Subcutaneous abdominal adipose tissue (tissue), 5 donors: ENCODE measurements around the gene HLA-DOB.

Source experiments
- H3K27ac ChIP-seq: one replicate; pipeline ENCODE4 v1.7.0; 2013; ENCODE audit warnings: low read depth, mild to moderate bottlenecking, inconsistent platforms, low read length, moderate library complexity
- H3K27me3 ChIP-seq, 5 donors: one replicate each; pipeline ENCODE4 v1.7.0; 2013; ENCODE audit warnings: low read length in 5 of 5, inconsistent platforms in 1 of 5; ENCODE audit not compliant: control insufficient read depth in 5 of 5, insufficient read depth in 4 of 5
- H3K36me3 ChIP-seq, 5 donors: one replicate each; pipeline ENCODE4 v1.7.0; 2013; ENCODE audit warnings: low read length in 5 of 5; ENCODE audit not compliant: control insufficient read depth in 5 of 5, insufficient read depth in 5 of 5
- H3K4me1 ChIP-seq, 5 donors: one replicate each; pipeline ENCODE4 v1.7.0; 2013; ENCODE audit warnings: low read length in 5 of 5, mild to moderate bottlenecking in 3 of 5, moderate library complexity in 1 of 5; ENCODE audit not compliant: control insufficient read depth in 5 of 5, insufficient read depth in 5 of 5
- H3K4me3 ChIP-seq, 5 donors: one replicate each; pipeline ENCODE4 v1.7.0; 2013; ENCODE audit warnings: low read length in 5 of 5, low read depth in 1 of 5
- H3K9ac ChIP-seq, 5 donors: one replicate each; pipeline ENCODE4 v1.7.0; 2013; ENCODE audit warnings: low read length in 5 of 5, mild to moderate bottlenecking in 4 of 5, moderate library complexity in 3 of 5
- H3K9me3 ChIP-seq, 5 donors: one replicate each; pipeline ENCODE4 v1.7.0; 2013; ENCODE audit warnings: low read length in 5 of 5; ENCODE audit not compliant: control insufficient read depth in 5 of 5
- donor health status: healthy.
- donor health status: healthy.
- donor health status: healthy.
- donor health status: healthy.
- donor health status: healthy.

Gene HLA-DOB

GRCh38 chr6:32853541-32854375 lies 37.0 kb upstream of the HLA-DOB start, which contains the start of the genes PSMB9 and TAP1:
TSS of gene PSMB9 (plus strand) at chr6:32854192. CDS start at chr6:32854230, 38 bp downstream.
TSS of gene TAP1 (minus strand) at chr6:32853704. CDS start at chr6:32853636, 68 bp downstream.
- Histone ChIP-seq H3K9ac (peak within 1 kb of the TSS; percentile 93 to 100 (median 99)), H3K27me3 (no peaks in the 10 kb centered on the region), H3K4me3 (peak within 1 kb of the TSS; percentile 85 to 97 (median 93)), H3K27ac (peak within 1 kb of the TSS; percentile 99), H3K4me1 (peaks cover 5 to 57% (median 32%) of the 10 kb centered on the region in 5 donors), H3K9me3 (no peaks in the 10 kb centered on the region), H3K36me3 (peaks cover 0 to 46% (median 40%) of the 10 kb centered on the region in 5 donors)

GRCh38 chr6:32852844-32853540 lies 36.2 kb upstream of the HLA-DOB start:
- peaks cover 5 to 58% (median 32%) of the 10 kb centered on the region in 5 donors for H3K4me1 ChIP-seq
- no peaks in the 10 kb centered on the region for H3K27me3 ChIP-seq
- H3K27ac ChIP-seq: peak overlapping the region; percentile 99
- peak overlapping the region; percentile 85 to 97 (median 93) for H3K4me3 ChIP-seq
- peaks cover 5 to 46% (median 41%) of the 10 kb centered on the region in 5 donors for H3K36me3 ChIP-seq
- H3K9me3 ChIP-seq: no peaks in the 10 kb centered on the region
- peak overlapping the region; percentile 93 to 100 (median 99) for H3K9ac ChIP-seq

GRCh38 chr6:32852018-32852843 lies 35.4 kb upstream of the HLA-DOB start:
- H3K9ac ChIP-seq: peak overlapping the region; percentile 93 to 100 (median 99)
- no peaks in the 10 kb centered on the region for H3K9me3 ChIP-seq
- H3K27ac ChIP-seq: peak overlapping the region; percentile 99
- no peaks in the 10 kb centered on the region for H3K27me3 ChIP-seq
- peak overlapping the region; percentile 85 to 97 (median 93) for H3K4me3 ChIP-seq
- peaks cover 5 to 63% (median 32%) of the 10 kb centered on the region in 5 donors for H3K4me1 ChIP-seq
- H3K36me3 ChIP-seq: peaks cover 5 to 46% (median 42%) of the 10 kb centered on the region in 5 donors

- peak overlapping the region; percentile 99 for H3K27ac ChIP-seq
- peaks cover 4 to 70% (median 32%) of the 10 kb centered on the region in 5 donors for H3K4me1 ChIP-seq
- H3K9me3 ChIP-seq: no peaks in the 10 kb centered on the region
- peak overlapping the region in 1 of 5 donors; percentile 35 for H3K4me3 ChIP-seq
- H3K9ac ChIP-seq: peak overlapping the region in 1 of 5 donors; percentile 54
- H3K36me3 ChIP-seq: peaks cover 5 to 54% (median 50%) of the 10 kb centered on the region in 5 donors
- H3K27me3 ChIP-seq: no peaks in the 10 kb centered on the region
Measured at GRCh38 chr6:32851025-32851424, 34.2 kb upstream of the HLA-DOB start.

GRCh38 chr6:32849126-32849525 lies 32.3 kb upstream of the HLA-DOB start:
- no peaks in the 10 kb centered on the region for H3K9me3 ChIP-seq
- no peaks in the 10 kb centered on the region for H3K27me3 ChIP-seq
- H3K36me3 ChIP-seq: peaks cover 5 to 63% (median 53%) of the 10 kb centered on the region in 5 donors
- H3K27ac ChIP-seq: no peak overlapping the region
- peaks cover 3 to 70% (median 35%) of the 10 kb centered on the region in 5 donors for H3K4me1 ChIP-seq
- H3K4me3 ChIP-seq: no peak overlapping the region
- no peak overlapping the region for H3K9ac ChIP-seq

- no peaks in the 10 kb centered on the region for H3K27me3 ChIP-seq
- no peaks in the 10 kb centered on the region for H3K9me3 ChIP-seq
- no peak overlapping the region for H3K4me3 ChIP-seq
- H3K36me3 ChIP-seq: peaks cover 5 to 63% (median 53%) of the 10 kb centered on the region in 5 donors
- H3K27ac ChIP-seq: no peak overlapping the region
- H3K4me1 ChIP-seq: peaks cover 0 to 76% (median 42%) of the 10 kb centered on the region in 5 donors
- H3K9ac ChIP-seq: no peak overlapping the region
Measured at GRCh38 chr6:32847795-32848194, 31.0 kb upstream of the HLA-DOB start.

GRCh38 chr6:32847004-32847403 lies 30.2 kb upstream of the HLA-DOB start:
- Histone ChIP-seq H3K27ac (no peak overlapping the region), H3K27me3 (no peaks in the 10 kb centered on the region), H3K4me1 (peaks cover 0 to 76% (median 39%) of the 10 kb centered on the region in 5 donors), H3K36me3 (peaks cover 5 to 70% (median 58%) of the 10 kb centered on the region in 5 donors), H3K9me3 (no peaks in the 10 kb centered on the region), H3K4me3 (no peak overlapping the region), H3K9ac (no peak overlapping the region)

- Histone ChIP-seq H3K9ac (no peak overlapping the region), H3K4me1 (peaks cover 0 to 63% (median 34%) of the 10 kb centered on the region in 5 donors), H3K36me3 (peaks cover 5 to 70% (median 58%) of the 10 kb centered on the region in 5 donors), H3K27me3 (no peaks in the 10 kb centered on the region), H3K9me3 (no peaks in the 10 kb centered on the region), H3K27ac (peak overlapping the region; percentile 96), H3K4me3 (peak overlapping the region in 4 of 5 donors; percentile 27 to 94 (median 84))
Measured at GRCh38 chr6:32845384-32845884, 28.6 kb upstream of the HLA-DOB start.

- Histone ChIP-seq H3K4me1 (peaks cover 0 to 58% (median 34%) of the 10 kb centered on the region in 5 donors), H3K9me3 (no peaks in the 10 kb centered on the region), H3K9ac (peak overlapping the region in 2 of 5 donors; percentile 81 to 93), H3K27me3 (no peaks in the 10 kb centered on the region), H3K4me3 (peak overlapping the region; percentile 77 to 94 (median 91)), H3K27ac (peak overlapping the region; percentile 96), H3K36me3 (peaks cover 5 to 67% (median 52%) of the 10 kb centered on the region in 5 donors)
Measured at GRCh38 chr6:32844839-32845383, 28.1 kb upstream of the HLA-DOB start.
